OCI-LY1 (cell line): ENCODE data around the gene KCNJ9.

ENCODE experiments used
- EZH2 ChIP-seq: fragments of 200-600 bp; sonication (generic), shearing (Covaris generic); IDR thresholded peaks from 2 replicates; pipeline ENCODE4 v1.8.0; 2017; ENCODE audit warnings: borderline replicate concordance, mixed run types, mild to moderate bottlenecking, antibody characterized with exemption, low read length, moderate library complexity, mixed read lengths
- TF ChIP-seq, protein P1 (sequence below): fragments of 200-600 bp; sonication (generic), shearing (Covaris generic); IDR thresholded peaks from 2 replicates; pipeline ENCODE4 v1.5.1; 2017; ENCODE audit warnings: mild to moderate bottlenecking, antibody characterized with exemption, low read length, moderate library complexity, mixed read lengths

DNA sequence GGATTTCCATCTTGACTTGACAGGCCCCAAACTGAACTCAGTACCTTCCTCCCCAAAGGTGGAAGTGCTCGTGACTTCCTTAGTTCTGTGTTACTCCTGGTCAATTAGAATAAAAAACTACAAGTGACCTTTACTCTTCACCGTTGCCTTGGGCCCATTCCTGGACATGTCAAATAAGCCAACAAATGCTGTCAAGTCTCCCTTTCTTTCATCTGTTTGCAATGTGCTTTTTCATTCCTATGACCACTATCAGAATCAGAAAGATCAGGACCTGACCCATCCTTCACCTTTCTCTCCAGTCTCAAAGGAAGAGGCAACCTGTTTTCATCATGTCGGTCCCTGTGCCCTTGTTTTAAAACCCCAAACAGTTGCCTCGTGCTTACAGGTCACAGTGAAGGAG lies 6.5 kb upstream of the KCNJ9 start:
- TF ChIP-seq, protein P1, sequence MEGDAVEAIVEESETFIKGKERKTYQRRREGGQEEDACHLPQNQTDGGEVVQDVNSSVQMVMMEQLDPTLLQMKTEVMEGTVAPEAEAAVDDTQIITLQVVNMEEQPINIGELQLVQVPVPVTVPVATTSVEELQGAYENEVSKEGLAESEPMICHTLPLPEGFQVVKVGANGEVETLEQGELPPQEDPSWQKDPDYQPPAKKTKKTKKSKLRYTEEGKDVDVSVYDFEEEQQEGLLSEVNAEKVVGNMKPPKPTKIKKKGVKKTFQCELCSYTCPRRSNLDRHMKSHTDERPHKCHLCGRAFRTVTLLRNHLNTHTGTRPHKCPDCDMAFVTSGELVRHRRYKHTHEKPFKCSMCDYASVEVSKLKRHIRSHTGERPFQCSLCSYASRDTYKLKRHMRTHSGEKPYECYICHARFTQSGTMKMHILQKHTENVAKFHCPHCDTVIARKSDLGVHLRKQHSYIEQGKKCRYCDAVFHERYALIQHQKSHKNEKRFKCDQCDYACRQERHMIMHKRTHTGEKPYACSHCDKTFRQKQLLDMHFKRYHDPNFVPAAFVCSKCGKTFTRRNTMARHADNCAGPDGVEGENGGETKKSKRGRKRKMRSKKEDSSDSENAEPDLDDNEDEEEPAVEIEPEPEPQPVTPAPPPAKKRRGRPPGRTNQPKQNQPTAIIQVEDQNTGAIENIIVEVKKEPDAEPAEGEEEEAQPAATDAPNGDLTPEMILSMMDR = no peak
- no peak for TF ChIP-seq EZH2
